ENCODE measurements around the gene ETV3. TPM values are rescaled to one million over a fixed set of nuclear protein-coding genes. Genes with fewer than 3 reads are reported as not detected.

The ETV3 gene
- total RNA-seq, 4 donors from 2014 or later: 88.9 to 93.6 (median 90.9) TPM

DNA sequence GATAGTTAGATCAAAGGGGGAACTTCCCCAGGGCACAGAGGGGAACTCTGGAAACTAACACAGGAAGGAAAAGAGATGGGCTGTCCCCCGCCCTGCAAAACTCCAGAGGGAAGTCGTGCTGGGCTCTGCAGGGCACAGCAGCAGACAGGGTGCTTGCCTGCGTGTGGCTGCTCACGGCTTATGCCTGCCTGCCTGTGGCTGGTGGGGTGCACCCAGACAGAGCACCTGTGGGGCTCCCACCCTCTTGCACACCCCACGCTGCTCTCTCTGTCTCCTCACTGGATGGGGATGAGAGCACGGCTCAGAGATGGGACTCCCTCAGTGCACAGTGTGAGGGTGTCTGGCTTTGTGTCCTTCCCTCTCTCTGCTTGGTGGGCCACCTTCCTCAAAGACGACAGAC lies 25.1 kb downstream of the ETV3 start:
- DNase-seq (ENCODE audit: low spot score in 2 of 2): peak in 1 of 2 donors; percentile 72
- TF ChIP-seq POLR2A (IDR thresholded peaks at IDR 0.05) (no peak), CTCF (IDR thresholded peaks at IDR 0.05) (no peak), POLR2AphosphoS5 (IDR thresholded peaks at IDR 0.05) (no peak), EP300 (IDR thresholded peaks at IDR 0.05) (no peak)
- H3K27ac ChIP-seq: no peak overlapping the region
- no peaks in the 10 kb centered on the region for H3K9me3 ChIP-seq
- peaks cover 23% of the 10 kb centered on the region for H3K27me3 ChIP-seq
- 74% methylated on average over 7 of the region's 7 CpGs for WGBS
- no peaks in the 10 kb centered on the region for H3K4me1 ChIP-seq
- no peak overlapping the region for H3K4me3 ChIP-seq
- H3K36me3 ChIP-seq: no peaks in the 10 kb centered on the region

DNA sequence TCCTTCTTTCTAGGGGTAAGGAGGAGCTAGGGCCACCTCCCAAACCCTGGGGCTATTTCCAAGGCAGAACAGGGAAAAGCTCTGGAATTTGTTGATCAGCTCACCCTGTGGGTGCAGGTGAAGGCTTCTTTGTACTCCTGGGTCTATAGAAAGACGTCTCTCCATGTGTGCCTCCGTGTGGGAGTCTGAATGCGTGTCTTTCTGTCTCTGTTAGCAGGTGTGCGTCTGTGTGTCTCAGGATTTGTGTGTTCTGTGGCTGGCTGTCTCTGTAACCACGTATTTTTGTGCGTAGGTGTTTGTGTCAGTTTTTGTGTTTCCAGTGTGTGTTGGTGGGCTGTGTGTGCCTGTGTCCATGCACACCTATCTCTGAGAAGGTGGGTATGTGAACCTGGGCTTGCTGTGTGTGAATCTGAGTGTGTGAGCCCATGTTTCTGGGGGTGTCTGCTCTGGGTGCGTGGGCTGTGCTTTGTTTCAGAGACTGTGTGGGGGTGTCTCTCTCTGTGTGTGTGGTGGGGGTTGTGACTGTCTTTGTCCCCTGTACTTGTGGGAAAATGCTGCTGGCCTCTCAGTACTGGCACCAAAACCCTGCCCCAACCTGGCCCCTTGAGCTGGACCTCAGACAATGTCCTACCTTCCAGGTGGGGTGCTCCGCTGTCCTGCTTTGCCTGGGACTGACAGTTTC lies 25.9 kb downstream of the ETV3 start:
- WGBS: 85% methylated on average over 6 of the region's 8 CpGs
- no peaks in the 10 kb centered on the region for H3K4me1 ChIP-seq
- TF ChIP-seq POLR2A (IDR thresholded peaks at IDR 0.05): no peak
- TF ChIP-seq EP300 (IDR thresholded peaks at IDR 0.05): no peak
- no peak for TF ChIP-seq POLR2AphosphoS5 (IDR thresholded peaks at IDR 0.05)
- no peak for TF ChIP-seq CTCF (IDR thresholded peaks at IDR 0.05)
- peaks cover 31% of the 10 kb centered on the region for H3K27me3 ChIP-seq
- H3K36me3 ChIP-seq: no peaks in the 10 kb centered on the region
- H3K4me3 ChIP-seq: no peak overlapping the region
- no peaks in the 10 kb centered on the region for H3K9me3 ChIP-seq
- DNase-seq (ENCODE audit: low spot score in 2 of 2): peak in 1 of 2 donors; percentile 44
- H3K27ac ChIP-seq: no peak overlapping the region

GRCh38 chr1:157111396-157112165 lies 26.6 kb downstream of the ETV3 start:
- Histone ChIP-seq H3K27ac (no peak overlapping the region), H3K9me3 (no peaks in the 10 kb centered on the region), H3K4me3 (no peak overlapping the region), H3K4me1 (no peaks in the 10 kb centered on the region), H3K27me3 (peaks cover 35% of the 10 kb centered on the region), H3K36me3 (no peaks in the 10 kb centered on the region)
- peak; percentile 21 to 62 for DNase-seq (ENCODE audit: low spot score in 2 of 2)
- 66% methylated on average over 17 of the region's 19 CpGs for WGBS
- no peak for TF ChIP-seq POLR2AphosphoS5 (IDR thresholded peaks at IDR 0.05)
- TF ChIP-seq EP300 (IDR thresholded peaks at IDR 0.05): no peak
- TF ChIP-seq CTCF (IDR thresholded peaks at IDR 0.05): no peak
- TF ChIP-seq POLR2A (IDR thresholded peaks at IDR 0.05): no peak

DNA sequence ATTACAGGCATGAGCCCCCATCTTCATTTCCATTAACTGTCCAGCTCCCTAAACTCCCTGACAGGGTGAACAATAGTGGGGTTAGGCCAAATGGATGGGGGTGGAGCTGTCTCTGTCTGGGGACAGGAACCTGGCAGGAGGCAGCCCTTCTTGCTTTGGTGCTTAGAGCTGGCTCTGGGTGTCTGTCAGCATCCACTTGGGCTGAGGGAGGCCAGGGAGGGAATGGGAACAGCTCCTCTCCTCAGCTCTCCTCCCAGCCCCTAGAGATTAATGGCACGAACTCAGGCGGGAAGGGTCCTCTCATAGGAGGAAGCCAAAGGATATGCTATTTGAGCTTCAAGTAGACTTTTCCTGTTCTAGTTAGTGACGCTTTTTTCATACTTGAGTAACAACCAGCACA lies 27.5 kb downstream of the ETV3 start:
- Histone ChIP-seq H3K4me1 (no peaks in the 10 kb centered on the region), H3K9me3 (no peaks in the 10 kb centered on the region), H3K36me3 (no peaks in the 10 kb centered on the region), H3K27ac (no peak overlapping the region), H3K4me3 (no peak overlapping the region), H3K27me3 (peaks cover 36% of the 10 kb centered on the region)
- no peak for TF ChIP-seq CTCF (IDR thresholded peaks at IDR 0.05)
- no peak for TF ChIP-seq POLR2AphosphoS5 (IDR thresholded peaks at IDR 0.05)
- no peak for TF ChIP-seq EP300 (IDR thresholded peaks at IDR 0.05)
- no peak for TF ChIP-seq POLR2A (IDR thresholded peaks at IDR 0.05)
- 92% methylated on average over 3 of the region's 3 CpGs for WGBS
- peak; percentile 26 to 49 for DNase-seq (ENCODE audit: low spot score in 2 of 2)

DNA sequence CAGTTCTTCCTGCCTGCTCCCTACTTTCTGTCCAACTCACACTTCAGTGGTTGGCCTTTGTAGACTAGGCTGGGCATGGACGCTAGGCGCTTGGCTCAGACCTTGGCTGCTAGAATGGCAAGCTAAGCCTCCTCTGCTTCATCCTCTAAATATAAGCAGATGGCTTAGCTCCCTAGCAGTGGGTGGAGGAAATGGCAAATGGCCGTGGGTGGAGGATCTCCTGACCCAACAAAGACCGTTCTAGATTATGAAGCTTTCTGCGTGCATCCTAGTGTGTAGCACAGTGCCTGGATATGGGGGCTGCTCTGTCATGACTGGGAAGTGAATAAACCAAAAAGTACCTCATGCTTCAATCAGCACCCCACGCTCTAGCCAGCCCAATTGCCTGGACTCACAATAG lies 28.2 kb downstream of the ETV3 start:
- Histone ChIP-seq H3K4me3 (no peak overlapping the region), H3K27me3 (peaks cover 36% of the 10 kb centered on the region), H3K27ac (no peak overlapping the region), H3K36me3 (no peaks in the 10 kb centered on the region), H3K4me1 (no peaks in the 10 kb centered on the region), H3K9me3 (no peaks in the 10 kb centered on the region)
- DNase-seq (ENCODE audit: low spot score in 2 of 2): peak; percentile 10 to 37
- TF ChIP-seq CTCF (IDR thresholded peaks at IDR 0.05) (no peak), POLR2AphosphoS5 (IDR thresholded peaks at IDR 0.05) (no peak), POLR2A (IDR thresholded peaks at IDR 0.05) (no peak), EP300 (IDR thresholded peaks at IDR 0.05) (no peak)
- WGBS: 67% methylated on average over 6 of the region's 6 CpGs

All from suprapubic skin (tissue), 4 donors.